GM12875 (cell line): ENCODE data around the gene MBP.
"Not testable (repeated sequence)": the region's sequence is repeated elsewhere in the genome, so short reads cannot be mapped to it uniquely, and the experiment has no call there.

Experiments
- H3K4me3 ChIP-seq: one replicate; pipeline ENCODE4 v1.5.1; 2011; ENCODE audit warnings: low read depth, low read length, control low read depth
- CTCF ChIP-seq: IDR thresholded peaks from 2 replicates; pipeline ENCODE4 v1.5.1; 2011; ENCODE audit warnings: low read depth, mild to moderate bottlenecking, control low read depth, inconsistent platforms, low read length, moderate library complexity, borderline replicate concordance; ENCODE audit not compliant: insufficient read depth

Gene MBP

DNA sequence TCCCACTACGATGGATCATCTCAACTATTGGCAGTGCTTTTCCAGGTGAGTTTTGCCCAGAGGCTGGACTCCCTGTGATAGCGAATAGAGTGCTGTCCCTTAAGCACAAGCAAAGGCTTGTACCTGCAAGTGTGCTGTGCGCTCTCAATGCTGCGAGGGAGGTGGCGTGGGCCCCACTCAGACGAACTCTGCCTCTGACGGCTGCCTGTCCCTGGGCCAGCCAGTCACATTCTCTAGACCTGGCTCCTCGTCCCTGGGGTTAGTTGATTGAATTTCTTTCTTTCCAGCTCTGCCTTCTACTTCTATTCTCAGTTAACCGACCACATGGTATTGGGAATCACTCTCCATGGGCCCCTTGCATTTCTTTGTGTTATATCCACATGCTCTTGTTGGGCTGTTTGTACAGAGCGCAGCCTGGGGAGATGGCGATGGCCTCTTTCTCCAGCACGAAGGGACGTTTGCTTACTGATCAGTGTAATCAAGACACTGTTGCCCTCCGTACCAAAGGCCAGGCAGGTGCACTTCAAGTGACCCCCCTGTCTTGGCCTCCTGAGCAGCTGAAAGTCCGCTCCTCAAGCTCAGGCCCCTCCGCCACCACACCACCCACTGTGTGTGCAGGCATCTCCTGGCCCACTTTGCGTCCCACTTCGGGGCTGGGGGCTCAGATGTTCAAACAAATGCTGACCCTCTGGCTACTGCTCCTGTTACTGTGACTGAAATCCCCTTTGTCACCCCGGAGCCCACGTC is 158.9 kb downstream of the MBP start:
- TF ChIP-seq CTCF: no peak
- H3K4me3 ChIP-seq: no peak overlapping the region

DNA sequence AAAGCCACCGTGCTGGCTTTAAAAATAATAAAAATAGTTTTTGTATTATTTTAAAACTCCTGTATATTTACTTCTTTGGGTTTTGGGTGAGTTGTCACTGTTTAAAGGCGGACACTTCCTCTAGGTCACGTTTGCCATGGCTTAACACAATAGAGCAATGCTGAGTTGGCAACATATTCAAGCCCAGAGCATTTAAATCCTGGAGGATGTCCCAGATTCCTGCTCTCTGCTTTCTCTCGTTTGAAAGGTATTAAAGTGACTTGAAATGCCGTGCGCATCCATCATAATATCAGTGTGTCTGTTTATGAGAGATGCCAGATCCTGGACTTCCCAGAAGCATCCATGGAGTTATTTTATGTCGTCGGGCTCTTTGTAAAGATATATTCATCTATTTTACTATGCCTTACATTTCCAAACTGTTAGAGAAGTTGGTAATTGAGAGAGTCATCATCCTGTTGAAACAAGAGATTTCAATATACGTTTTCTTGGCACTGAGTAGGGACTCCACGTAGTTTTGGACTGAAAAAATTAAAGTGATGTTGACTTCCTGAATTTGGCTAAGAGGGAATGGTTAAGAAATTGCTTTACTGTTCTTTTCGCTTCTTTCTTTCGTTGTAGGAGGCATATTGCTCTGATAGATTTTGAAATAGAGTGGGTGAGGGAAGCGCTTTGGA is 159.6 kb downstream of the MBP start:
- H3K4me3 ChIP-seq: no peak overlapping the region
- TF ChIP-seq CTCF: no peak

- no peak for TF ChIP-seq CTCF
- no peak overlapping the region for H3K4me3 ChIP-seq
Observed at GRCh38 chr18:76972241-76972640, 160.3 kb downstream of the MBP start.

GRCh38 chr18:76970770-76971559 is 161.6 kb downstream of the MBP start:
- no peak overlapping the region for H3K4me3 ChIP-seq
- TF ChIP-seq CTCF: no peak

DNA sequence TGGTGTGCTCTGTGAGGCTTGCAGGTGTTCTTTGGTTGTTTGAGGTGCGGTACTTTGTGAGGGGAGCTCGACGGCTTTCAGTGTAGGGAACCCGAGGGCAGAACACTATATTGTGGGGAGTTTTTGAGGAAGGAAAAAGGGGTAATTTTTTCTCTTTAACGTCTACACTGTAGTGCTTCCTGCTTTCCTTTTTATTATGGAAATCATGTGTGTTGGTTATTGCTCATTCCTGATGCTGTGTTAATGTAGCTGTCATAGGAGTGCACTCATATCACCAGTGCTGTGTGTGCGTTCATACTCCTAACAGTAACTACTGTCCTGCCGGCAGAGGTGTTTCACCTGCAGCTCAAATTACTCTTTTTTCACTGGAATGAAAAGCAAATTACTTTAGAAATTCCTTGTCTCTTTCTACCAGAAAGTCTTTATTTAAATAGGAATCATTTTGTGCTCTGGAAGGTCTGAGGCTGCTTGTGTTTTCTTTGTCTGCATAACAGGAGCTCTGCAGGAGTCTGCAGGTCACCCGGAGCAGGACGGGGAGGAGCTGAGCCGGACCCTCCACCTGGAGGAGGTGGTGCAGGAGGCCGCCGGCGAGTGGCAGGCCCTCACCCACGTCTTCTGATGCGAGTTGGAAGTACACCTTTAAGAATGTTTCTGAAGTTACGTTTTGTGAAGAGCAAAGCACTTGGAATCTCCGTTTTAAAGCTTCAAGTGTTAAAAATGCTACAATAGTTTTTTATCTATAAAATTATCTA is 164.7 kb downstream of the MBP start:
- H3K4me3 ChIP-seq: no peak overlapping the region
- no peak for TF ChIP-seq CTCF

DNA sequence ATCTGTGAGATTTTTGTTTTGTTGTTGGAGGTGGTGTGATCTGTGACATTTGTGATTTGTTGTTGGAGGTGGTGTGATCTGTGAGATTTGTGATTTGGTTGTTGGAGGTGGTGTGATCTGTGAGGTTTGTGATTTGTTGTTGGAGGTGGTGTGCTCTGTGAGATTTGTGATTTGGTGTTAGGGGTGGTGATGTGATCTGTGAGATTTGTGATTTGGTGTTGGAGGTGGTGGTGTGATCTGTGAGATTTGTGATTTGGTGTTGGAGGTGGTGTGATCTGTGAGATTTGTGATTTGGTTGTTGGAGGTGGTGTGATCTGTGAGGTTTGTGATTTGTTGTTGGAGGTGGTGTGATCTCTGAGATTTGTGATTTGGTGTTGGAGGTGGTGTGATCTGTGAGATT is 165.3 kb downstream of the MBP start:
- not testable (repeated sequence) for H3K4me3 ChIP-seq

DNA sequence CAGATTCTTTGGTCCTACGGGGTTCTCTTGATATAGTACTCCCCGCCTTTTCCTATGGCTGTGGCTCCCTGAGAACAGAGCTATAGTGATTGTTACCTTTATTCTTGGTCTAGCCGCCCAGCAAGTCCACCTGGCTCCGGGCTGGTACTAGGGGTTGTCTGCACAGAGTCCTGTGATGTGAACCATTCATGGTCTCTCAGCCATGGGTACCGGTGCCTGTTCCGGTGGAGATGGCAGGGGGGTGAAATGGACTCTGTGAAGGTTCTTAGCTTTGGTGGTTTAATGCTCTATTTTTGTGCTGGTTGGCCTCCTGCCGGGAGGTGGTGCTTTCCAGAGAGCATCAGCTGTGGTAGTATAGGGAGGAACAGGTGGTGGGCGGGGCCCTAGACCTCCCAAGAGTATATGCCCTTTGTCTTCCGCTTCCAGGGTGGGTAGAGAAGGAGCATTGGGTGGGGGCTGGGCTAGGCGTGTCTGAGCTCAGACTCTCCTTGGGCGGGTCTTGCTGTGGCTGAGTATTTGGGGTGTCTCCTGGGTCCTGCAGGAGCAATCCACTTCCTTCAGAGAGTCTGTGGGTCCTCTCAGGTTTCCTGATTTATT is 166.9 kb downstream of the MBP start:
- not testable (repeated sequence) for H3K4me3 ChIP-seq
